HepG2 (cell line): ENCODE results near the gene BCL2. TPM values are rescaled to one million over a fixed set of nuclear protein-coding genes. Genes with fewer than 3 reads are reported as not detected.

Source experiments
- ATAC-seq: fragments of 200-7000 bp; cut with Tn5 transposase; 3 replicates; pipeline ENCODE4 v1.9.1; 2020; ENCODE audit warnings: mild to moderate bottlenecking, moderate library complexity
- BruUV-seq: library from RNA; stranded (reverse); fragments of 400-500 nt; replicated peaks from 2 replicates; lab custom pipeline; 2021; lab: Mats Ljungman, UMichigan
- CTCF ChIA-PET: fragments of 300-600 bp; formaldehyde crosslinking; extraction: SDS; loops from one replicate; lab custom pipeline; 2021; ENCODE audit warnings: low total read pairs, inconsistent platforms, low intra/inter-chr PET ratio; lab: Yijun Ruan, JAX
- POLR2A ChIA-PET: fragments of 350-600 bp; sonication (Branson Sonifier 250); formaldehyde crosslinking; loops from one replicate; lab custom pipeline; 2020; ENCODE audit warnings: antibody characterized with exemption, inconsistent platforms; lab: Yijun Ruan, JAX
- DNase-seq: peaks from one replicate; pipeline ENCODE4 v3.0.0-alpha.2; 2015; ENCODE audit warnings: low spot score
- FAIRE-seq: peaks from 3 replicates; lab custom pipeline; 2011; peaks lifted over from hg19 to GRCh38; lab: Jason Lieb, UNC
- H2AFZ ChIP-seq: one replicate; pipeline ENCODE4 v1.6.1; 2011; ENCODE audit warnings: low read length, inconsistent platforms
- H3K27ac ChIP-seq: fragments of 300-600 bp; 3 replicates; pipeline ENCODE4 v1.8.0; 2011; ENCODE audit warnings: mixed run types, mild to moderate bottlenecking, mixed read lengths, low read length, inconsistent platforms; ENCODE audit not compliant: insufficient read depth; ENCODE audit errors: extremely low read length
- H3K27me3 ChIP-seq, 2 experiments: fragments of 200-600 bp in 1 of 2; 2 replicates in 1 of 2; 3 replicates in 1 of 2; pipeline versions ENCODE4 v1.6.0 to v1.8.0; 2011; ENCODE audit warnings: low read length in 2 of 2, mild to moderate bottlenecking in 2 of 2, moderate library complexity in 2 of 2, inconsistent platforms in 1 of 2; ENCODE audit not compliant: insufficient read depth in 2 of 2, control insufficient read depth in 1 of 2
- H3K36me3 ChIP-seq, 2 experiments: fragments of 200-600 bp in 1 of 2; replicated peaks in 1 of 2; 2 replicates in 1 of 2; 3 replicates in 1 of 2; pipeline versions ENCODE4 v1.5.1 to v1.8.0; 2011; ENCODE audit warnings: low read length in 2 of 2, inconsistent platforms in 1 of 2; ENCODE audit not compliant: insufficient read depth in 2 of 2, control insufficient read depth in 1 of 2
- H3K4me1 ChIP-seq: 2 replicates; pipeline ENCODE4 v1.5.1; 2012; ENCODE audit warnings: low read length, inconsistent platforms; ENCODE audit not compliant: insufficient read depth
- H3K4me2 ChIP-seq: 2 replicates; pipeline ENCODE4 v1.6.0; 2011; ENCODE audit warnings: low read depth, low read length, inconsistent platforms
- H3K4me3 ChIP-seq, 3 experiments: fragments of 200-600 bp in 1 of 3; sonication (generic), shearing (Covaris generic) in 1 of 3; replicated peaks in 1 of 3; 2 replicates each; pipeline ENCODE4 v1.5.1; 2011 to 2016; ENCODE audit warnings: low read length in 3 of 3, inconsistent platforms in 2 of 3, low read depth in 2 of 3, mild to moderate bottlenecking in 2 of 3, control low read depth in 1 of 3, mixed read lengths in 1 of 3; ENCODE audit not compliant: insufficient read depth in 1 of 3
- H3K79me2 ChIP-seq: one replicate; pipeline ENCODE4 v1.6.1; 2011; ENCODE audit warnings: low read length, inconsistent platforms; ENCODE audit not compliant: insufficient read depth
- H3K9ac ChIP-seq: 2 replicates; pipeline ENCODE4 v1.6.0; 2011; ENCODE audit warnings: mild to moderate bottlenecking, low read depth, low read length, inconsistent platforms; ENCODE audit not compliant: insufficient read depth
- H3K9me3 ChIP-seq: 2 replicates; pipeline ENCODE4 v1.5.1; 2012; ENCODE audit warnings: mild to moderate bottlenecking, low read length
- H4K20me1 ChIP-seq: 2 replicates; pipeline ENCODE4 v1.6.0; 2011; ENCODE audit warnings: inconsistent platforms, mild to moderate bottlenecking, low read length, moderate library complexity; ENCODE audit not compliant: insufficient read depth
- DPF2 ChIP-seq: sonication (generic); formaldehyde crosslinking; IDR thresholded peaks from 2 replicates; pipeline ENCODE4 v1.4.0; 2020; ENCODE audit warnings: mild to moderate bottlenecking, low read depth, missing genetic modification reagents, borderline replicate concordance
- EEA1 ChIP-seq: sonication (generic); formaldehyde crosslinking; IDR thresholded peaks from 2 replicates; pipeline ENCODE4 v1.5.1; 2020; ENCODE audit warnings: mild to moderate bottlenecking, missing genetic modification reagents, borderline replicate concordance
- ETV6 ChIP-seq: sonication (generic); formaldehyde crosslinking; conservative IDR thresholded peaks from 2 replicates; pipeline ENCODE4 v1.4.0; 2020; ENCODE audit warnings: missing genetic modification reagents
- MLLT10 ChIP-seq: sonication (generic); formaldehyde crosslinking; IDR thresholded peaks from 2 replicates; pipeline ENCODE4 v1.4.0; 2020; ENCODE audit warnings: missing genetic modification reagents
- NFIC ChIP-seq: IDR thresholded peaks from 2 replicates; pipeline ENCODE4 v1.6.1; 2012; ENCODE audit warnings: mild to moderate bottlenecking, low read length, inconsistent platforms
- PHF8 ChIP-seq: sonication (generic); formaldehyde crosslinking; IDR thresholded peaks from 2 replicates; pipeline ENCODE4 v1.5.0; 2020; ENCODE audit warnings: missing genetic modification reagents
- SPEN ChIP-seq: sonication (generic); formaldehyde crosslinking; IDR thresholded peaks from 2 replicates; pipeline ENCODE4 v1.5.1; 2020; ENCODE audit warnings: low read depth, mild to moderate bottlenecking, missing genetic modification reagents
- THYN1 ChIP-seq: sonication (generic); formaldehyde crosslinking; IDR thresholded peaks from 2 replicates; pipeline ENCODE4 v1.8.1; 2023; ENCODE audit warnings: low read depth, mild to moderate bottlenecking, moderate library complexity, missing genetic modification reagents, borderline replicate concordance
- TSC22D2 ChIP-seq: sonication (generic); formaldehyde crosslinking; IDR thresholded peaks from 2 replicates; pipeline ENCODE4 v1.5.1; 2020; ENCODE audit warnings: missing genetic modification reagents, mild to moderate bottlenecking, borderline replicate concordance
- ZBTB38 ChIP-seq: sonication (generic); formaldehyde crosslinking; IDR thresholded peaks from 2 replicates; pipeline ENCODE4 v1.5.1; 2020; ENCODE audit warnings: mild to moderate bottlenecking, missing genetic modification reagents
- ZFY ChIP-seq: sonication (generic); formaldehyde crosslinking; IDR thresholded peaks from 2 replicates; pipeline ENCODE4 v1.4.0; 2020; ENCODE audit warnings: missing genetic modification reagents
- ZNF260 ChIP-seq: sonication (generic); formaldehyde crosslinking; IDR thresholded peaks from 2 replicates; pipeline ENCODE4 v1.4.0; 2020; ENCODE audit warnings: missing genetic modification reagents, low read depth, mild to moderate bottlenecking, borderline replicate concordance
- ZNF326 ChIP-seq: sonication (generic); formaldehyde crosslinking; IDR thresholded peaks from 2 replicates; pipeline ENCODE4 v1.4.0; 2020; ENCODE audit warnings: missing genetic modification reagents, borderline replicate concordance
- ZNF563 ChIP-seq: sonication (generic); formaldehyde crosslinking; IDR thresholded peaks from 2 replicates; pipeline ENCODE4 v1.8.0; 2022; ENCODE audit warnings: mild to moderate bottlenecking, moderate library complexity, missing genetic modification reagents
- WGBS: methylation state at CpG from one replicate; pipeline ENCODE4 v1.1.6; 2017; ENCODE audit warnings: low lambda C conversion rate; 5-methylcytosine and 5-hydroxymethylcytosine counted together
- in situ Hi-C: cut with HindIII; loops from 2 replicates; pipeline ENCODE4 v1.10.0; 2017; ENCODE audit warnings: low pct_unique_long_range_greater_than_20kb; ENCODE audit not compliant: extremely low pct_ligation_motif_present
- intact Hi-C: fragments of 100-400 bp; cut with micrococcal nuclease; formaldehyde crosslinking; loops from one replicate; pipeline ENCODE4 v1.10.0; 2022; ENCODE audit not compliant: unreplicated experiment
- polyA plus RNA-seq, 8 experiments: library from polyadenylated mRNA; depleted of rRNA in 3 of 8; stranded (reverse) in 7 of 8; unstranded in 1 of 8; fragments of >200 nt; fragmentation: Illumina TruSeq in 4 of 8; extraction: Trizol in 4 of 8; gene quantifications; 2 replicates each; pipeline versions ENCODE4 v1.2.1 to v1.2.3, GENCODE V29; 2011 to 2016; ENCODE audit warnings: low read depth in 4 of 8, missing spikeins in 1 of 8, mixed read lengths in 1 of 8; ENCODE audit not compliant: insufficient read depth in 1 of 8
- total RNA-seq, 5 experiments: library from RNA; depleted of rRNA; stranded (reverse); fragments of >200 nt; fragmentation: Illumina TruSeq; extraction: Trizol; gene quantifications; 2 replicates each; pipeline ENCODE4 v1.2.3, GENCODE V29; 2016; ENCODE audit warnings: low read depth in 1 of 5
- TF ChIP-seq, protein P1 (sequence below): sonication (generic); formaldehyde crosslinking; IDR thresholded peaks from 2 replicates; pipeline ENCODE4 v1.9.0; 2021; ENCODE audit warnings: mild to moderate bottlenecking, missing genetic modification reagents

Gene BCL2
- total and polyA plus RNA-seq, 2 of the 13 experiments (the other 11 are each of a cell fraction or from before 2014, with no cell fraction given), result 0.07 to 0.53 TPM

DNA sequence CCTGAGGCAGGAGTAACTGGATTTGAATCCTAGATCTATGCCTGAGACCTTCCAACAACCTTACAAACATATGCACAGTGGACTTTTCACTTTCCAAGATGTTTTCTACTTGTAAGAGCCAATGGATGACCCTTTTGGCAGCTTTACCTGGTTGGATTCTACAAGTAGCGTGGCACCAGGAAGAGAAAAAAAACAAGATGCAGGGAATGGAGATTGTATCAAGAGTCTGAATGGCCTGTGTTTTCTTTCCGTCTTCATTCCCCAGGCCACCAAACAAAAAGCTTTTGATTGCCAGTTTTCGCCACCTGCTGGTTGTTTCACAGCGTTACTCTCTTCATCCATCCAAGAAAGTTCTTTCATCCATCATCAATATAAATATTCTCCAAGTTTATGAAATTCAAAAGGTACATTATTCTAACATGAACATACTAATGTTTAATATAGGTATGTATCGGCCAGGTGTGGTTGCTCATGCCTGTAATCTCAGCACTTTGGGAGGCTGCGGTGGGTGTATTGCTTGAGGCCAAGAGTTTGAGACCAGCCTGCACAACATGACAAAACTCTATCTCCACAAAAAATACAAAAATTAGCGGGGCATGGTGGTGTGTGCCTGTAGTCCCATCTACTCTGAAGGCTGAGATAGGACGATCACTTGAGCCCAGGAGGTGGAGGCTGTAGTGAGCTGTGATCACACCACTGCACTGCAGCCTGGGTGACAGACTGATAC lies 3.5 kb upstream of the BCL2 start (continued):
- TF ChIP-seq, protein P1, sequence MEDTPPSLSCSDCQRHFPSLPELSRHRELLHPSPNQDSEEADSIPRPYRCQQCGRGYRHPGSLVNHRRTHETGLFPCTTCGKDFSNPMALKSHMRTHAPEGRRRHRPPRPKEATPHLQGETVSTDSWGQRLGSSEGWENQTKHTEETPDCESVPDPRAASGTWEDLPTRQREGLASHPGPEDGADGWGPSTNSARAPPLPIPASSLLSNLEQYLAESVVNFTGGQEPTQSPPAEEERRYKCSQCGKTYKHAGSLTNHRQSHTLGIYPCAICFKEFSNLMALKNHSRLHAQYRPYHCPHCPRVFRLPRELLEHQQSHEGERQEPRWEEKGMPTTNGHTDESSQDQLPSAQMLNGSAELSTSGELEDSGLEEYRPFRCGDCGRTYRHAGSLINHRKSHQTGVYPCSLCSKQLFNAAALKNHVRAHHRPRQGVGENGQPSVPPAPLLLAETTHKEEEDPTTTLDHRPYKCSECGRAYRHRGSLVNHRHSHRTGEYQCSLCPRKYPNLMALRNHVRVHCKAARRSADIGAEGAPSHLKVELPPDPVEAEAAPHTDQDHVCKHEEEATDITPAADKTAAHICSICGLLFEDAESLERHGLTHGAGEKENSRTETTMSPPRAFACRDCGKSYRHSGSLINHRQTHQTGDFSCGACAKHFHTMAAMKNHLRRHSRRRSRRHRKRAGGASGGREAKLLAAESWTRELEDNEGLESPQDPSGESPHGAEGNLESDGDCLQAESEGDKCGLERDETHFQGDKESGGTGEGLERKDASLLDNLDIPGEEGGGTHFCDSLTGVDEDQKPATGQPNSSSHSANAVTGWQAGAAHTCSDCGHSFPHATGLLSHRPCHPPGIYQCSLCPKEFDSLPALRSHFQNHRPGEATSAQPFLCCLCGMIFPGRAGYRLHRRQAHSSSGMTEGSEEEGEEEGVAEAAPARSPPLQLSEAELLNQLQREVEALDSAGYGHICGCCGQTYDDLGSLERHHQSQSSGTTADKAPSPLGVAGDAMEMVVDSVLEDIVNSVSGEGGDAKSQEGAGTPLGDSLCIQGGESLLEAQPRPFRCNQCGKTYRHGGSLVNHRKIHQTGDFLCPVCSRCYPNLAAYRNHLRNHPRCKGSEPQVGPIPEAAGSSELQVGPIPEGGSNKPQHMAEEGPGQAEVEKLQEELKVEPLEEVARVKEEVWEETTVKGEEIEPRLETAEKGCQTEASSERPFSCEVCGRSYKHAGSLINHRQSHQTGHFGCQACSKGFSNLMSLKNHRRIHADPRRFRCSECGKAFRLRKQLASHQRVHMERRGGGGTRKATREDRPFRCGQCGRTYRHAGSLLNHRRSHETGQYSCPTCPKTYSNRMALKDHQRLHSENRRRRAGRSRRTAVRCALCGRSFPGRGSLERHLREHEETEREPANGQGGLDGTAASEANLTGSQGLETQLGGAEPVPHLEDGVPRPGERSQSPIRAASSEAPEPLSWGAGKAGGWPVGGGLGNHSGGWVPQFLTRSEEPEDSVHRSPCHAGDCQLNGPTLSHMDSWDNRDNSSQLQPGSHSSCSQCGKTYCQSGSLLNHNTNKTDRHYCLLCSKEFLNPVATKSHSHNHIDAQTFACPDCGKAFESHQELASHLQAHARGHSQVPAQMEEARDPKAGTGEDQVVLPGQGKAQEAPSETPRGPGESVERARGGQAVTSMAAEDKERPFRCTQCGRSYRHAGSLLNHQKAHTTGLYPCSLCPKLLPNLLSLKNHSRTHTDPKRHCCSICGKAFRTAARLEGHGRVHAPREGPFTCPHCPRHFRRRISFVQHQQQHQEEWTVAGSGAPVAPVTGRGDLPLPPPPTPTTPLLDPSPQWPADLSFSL (CRISPR knock-in tag), result no peak
- TF ChIP-seq, all 625 proteins: peak for 7

DNA sequence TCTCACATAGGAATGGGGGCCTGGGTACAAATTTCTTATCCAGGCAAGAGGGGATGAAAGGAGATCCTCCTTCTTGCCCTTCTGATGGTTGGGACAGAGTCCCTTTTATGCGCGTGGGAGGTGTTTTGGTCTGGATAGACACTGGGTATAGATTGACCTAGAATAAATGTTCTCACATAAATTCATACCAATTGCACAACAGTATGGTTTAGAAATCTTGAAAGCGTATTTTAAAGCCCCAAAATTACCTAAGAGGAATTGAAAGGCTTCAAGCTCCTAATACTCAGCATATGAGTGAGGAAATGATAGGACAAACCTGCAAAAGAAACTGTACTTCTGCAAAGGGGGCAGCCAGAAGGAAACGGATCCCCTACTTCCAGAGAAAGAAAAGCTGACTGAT lies 2.6 kb upstream of the BCL2 start:
- no TSS peak for BruUV-seq
- in situ Hi-C loops, result loop anchor here (5.0 kb wide), 1 partner anchor 305 kb away; no protein-coding TSS in a partner anchor
- no peak overlapping the region for H2AFZ ChIP-seq
- TF ChIP-seq THYN1 (no peak), ETV6 (CRISPR knock-in tag) (no peak), SPEN (no peak), PHF8 (no peak), ZNF563 (no peak), TSC22D2 (CRISPR knock-in tag) (no peak), MLLT10 (CRISPR knock-in tag) (no peak), EEA1 (CRISPR knock-in tag) (no peak), ZNF326 (CRISPR knock-in tag) (no peak), ZNF260 (no peak), ZFY (no peak), DPF2 (CRISPR knock-in tag) (no peak), NFIC (no peak), ZBTB38 (CRISPR knock-in tag) (no peak)

More for the DNA sequence above, 2.6 kb upstream of the BCL2 start:
- Histone ChIP-seq H3K27me3 (peaks cover 0 to 22% of the 10 kb centered on the region in 2 experiments; a peak in 4 of 5 replicates), H4K20me1 (no peaks in the 10 kb centered on the region), H3K9ac (no peak overlapping the region), H3K79me2 (no peaks in the 10 kb centered on the region), H3K4me2 (peak overlapping the region; percentile 75), H3K4me3 (0 out of 6 replicates have a peak overlapping the region, but pooled peaks of 1 of the 3 experiments have one; percentile 44), H3K27ac (no peak overlapping the region), H3K9me3 (no peaks in the 10 kb centered on the region), H3K36me3 (no peaks in the 10 kb centered on the region), H3K4me1 (peaks cover 43% of the 10 kb centered on the region)
- FAIRE-seq (no peak), ATAC-seq (no peak), DNase-seq (no peak)
- WGBS, result 48% methylated on average over 4 of the region's 4 CpGs
- CTCF ChIA-PET, result interaction anchor here (1.2 to 1.9 kb wide), 3 partner anchors 191 to 306 kb away, joined by 3 to 9 read pairs (median 4); no protein-coding TSS in a partner anchor
- POLR2A ChIA-PET, result no interaction called here
- intact Hi-C loops, result loop anchor here (5.0 kb wide), 2 partner anchors 115 to 205 kb away; no protein-coding TSS in a partner anchor
